DMS 273 (cell line): ENCODE results near the gene SH3D19.
"Not testable (repeated sequence)": the region's sequence is repeated elsewhere in the genome, so short reads cannot be mapped to it uniquely, and the experiment has no call there.

Experiments used
- DNase-seq: peaks from one replicate; lab custom pipeline; 2025; ENCODE audit not compliant: unreplicated experiment; lab: John Stamatoyannopoulos, UW

Gene SH3D19

GRCh38 chr4:151163855-151164254 lies 161.6 kb downstream of the SH3D19 start:
- no peak for DNase-seq

- DNase-seq, result no peak
Observed at GRCh38 chr4:151158979-151159378, 166.4 kb downstream of the SH3D19 start.

GRCh38 chr4:151157543-151157942 lies 167.9 kb downstream of the SH3D19 start:
- DNase-seq, result no peak

- no peak for DNase-seq
Observed at GRCh38 chr4:151153585-151153984, 171.8 kb downstream of the SH3D19 start.

GRCh38 chr4:151152028-151152427 lies 173.4 kb downstream of the SH3D19 start:
- no peak for DNase-seq

GRCh38 chr4:151150821-151151580 lies 174.4 kb downstream of the SH3D19 start:
- DNase-seq, result no peak

GRCh38 chr4:151148261-151148660 lies 177.1 kb downstream of the SH3D19 start:
- DNase-seq, result no peak

GRCh38 chr4:151147000-151147399 lies 178.4 kb downstream of the SH3D19 start:
- DNase-seq, result no peak

- no peak for DNase-seq
Observed at GRCh38 chr4:151144329-151145072, 180.9 kb downstream of the SH3D19 start.

GRCh38 chr4:151143811-151144210 lies 181.6 kb downstream of the SH3D19 start:
- DNase-seq, result no peak

GRCh38 chr4:151143162-151143561 lies 182.2 kb downstream of the SH3D19 start:
- no peak for DNase-seq

GRCh38 chr4:151142758-151143157 lies 182.6 kb downstream of the SH3D19 start:
- no peak for DNase-seq

- no peak for DNase-seq
Observed at GRCh38 chr4:151139814-151140213, 185.6 kb downstream of the SH3D19 start.

- DNase-seq, result not testable (repeated sequence)
Observed at GRCh38 chr4:151136048-151136447, 189.4 kb downstream of the SH3D19 start.

GRCh38 chr4:151133311-151133710 lies 192.1 kb downstream of the SH3D19 start:
- DNase-seq, result no peak

- DNase-seq, result no peak
Observed at GRCh38 chr4:151129796-151130195, 195.6 kb downstream of the SH3D19 start.

- DNase-seq, result peak; percentile 74
Observed at GRCh38 chr4:151117371-151117962, 207.9 kb downstream of the SH3D19 start.

GRCh38 chr4:151114986-151115385 lies 210.4 kb downstream of the SH3D19 start:
- no peak for DNase-seq

GRCh38 chr4:151114338-151114737 lies 211.1 kb downstream of the SH3D19 start:
- no peak for DNase-seq

- DNase-seq, result no peak
Observed at GRCh38 chr4:151110236-151110635, 215.2 kb downstream of the SH3D19 start.

- no peak for DNase-seq
Observed at GRCh38 chr4:151107063-151107462, 218.3 kb downstream of the SH3D19 start.

GRCh38 chr4:151105454-151106032 lies 219.9 kb downstream of the SH3D19 start:
- peak; percentile 19 for DNase-seq
